Activated CD8-positive, alpha-beta T cell treated with anti-CD3 and anti-CD28 coated beads, Interleukin-2, amount 10 ng/mL, durations not matched to agents 7 days and 5 days (primary cell): ENCODE results near the gene TMEM131L. TPM values are rescaled to one million over a fixed set of nuclear protein-coding genes. Genes with fewer than 3 reads are reported as not detected.

Source experiments
- ATAC-seq: fragments of 150-1000 bp; cut with Tn5 transposase; one replicate; pipeline ENCODE4 v1.10.0; 2021; ENCODE audit warnings: moderate library complexity
- CTCF ChIA-PET: fragments of 350-600 bp; sonication (Branson Sonifier 250); formaldehyde crosslinking; loops from one replicate; lab custom pipeline; 2021; ENCODE audit warnings: antibody characterized with exemption; lab: Charles Lee
- POLR2A ChIA-PET: fragments of 350-600 bp; sonication (Branson Sonifier 250); formaldehyde crosslinking; loops from one replicate; lab custom pipeline; 2021; ENCODE audit warnings: antibody characterized with exemption; lab: Charles Lee
- DNase-seq: peaks from one replicate; pipeline ENCODE4 v3.0.0-alpha.2; 2020
- H3K27ac Mint-ChIP-seq: one replicate; pipeline ENCODE4 v1.8.0; 2021; ENCODE audit warnings: mild to moderate bottlenecking, mixed read lengths
- H3K27me3 Mint-ChIP-seq: one replicate; pipeline ENCODE4 v1.8.0; 2021; ENCODE audit warnings: low read depth, mixed read lengths
- H3K36me3 Mint-ChIP-seq: one replicate; pipeline ENCODE4 v1.8.0; 2021; ENCODE audit warnings: low read depth, mixed read lengths
- H3K4me1 Mint-ChIP-seq: one replicate; pipeline ENCODE4 v1.8.0; 2021; ENCODE audit warnings: low read depth, mixed read lengths
- H3K4me3 Mint-ChIP-seq: one replicate; pipeline ENCODE4 v1.8.0; 2021; ENCODE audit warnings: mild to moderate bottlenecking, mixed read lengths
- H3K9me3 Mint-ChIP-seq: one replicate; pipeline ENCODE4 v1.8.0; 2022; ENCODE audit warnings: mixed read lengths; ENCODE audit not compliant: insufficient read depth
- total RNA-seq, 2 experiments: library from RNA; stranded (reverse); gene quantifications; one replicate each; pipeline ENCODE4 v1.2.3, GENCODE V29; 2021

Gene TMEM131L
- total RNA-seq, 2 experiments from 2014 or later, result 54.9 to 58.4 TPM

DNA sequence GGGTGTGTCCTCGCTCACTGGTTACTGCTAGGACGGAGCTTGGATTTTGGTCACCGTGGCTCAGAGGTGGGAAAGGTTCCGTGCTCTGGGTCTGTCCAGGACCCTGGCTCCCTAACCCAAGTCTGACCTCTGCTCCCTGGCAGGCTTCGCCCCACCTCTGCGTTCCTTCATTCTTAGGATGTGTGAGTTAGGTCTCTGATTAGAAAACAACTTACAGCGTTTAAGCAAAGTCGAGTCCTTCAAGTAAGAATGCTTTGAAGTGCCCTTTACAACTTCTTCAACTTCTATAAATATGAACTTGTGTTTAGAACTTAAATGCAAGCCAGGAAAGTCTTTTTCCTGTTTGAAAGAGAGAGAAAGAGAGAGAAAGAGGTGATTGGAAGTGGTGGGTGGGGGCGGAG lies 218.8 kb downstream of the TMEM131L start:
- POLR2A ChIA-PET, result interaction anchor here (1.1 kb wide), 1 partner anchor 342 kb away, joined by 3 read pairs; no protein-coding TSS in a partner anchor
- Mint-ChIP-seq H3K27ac (no peak overlapping the region), H3K4me3 (peak overlapping the region; percentile 71), H3K4me1 (peaks cover 13% of the 10 kb centered on the region), H3K27me3 (peaks cover 34% of the 10 kb centered on the region), H3K9me3 (peaks cover 29% of the 10 kb centered on the region), H3K36me3 (peaks cover 19% of the 10 kb centered on the region)
- DNase-seq (no peak), ATAC-seq (peak; percentile 9)
- CTCF ChIA-PET, result interaction anchor here (1.5 kb wide), 1 partner anchor 101 kb away, joined by 3 read pairs; no protein-coding TSS in a partner anchor

Other genes starting within 250 kb of the TMEM131L start
- gene MND1, start 121.7 kb upstream of the TMEM131L start, total RNA-seq, result 10 to 100 TPM; 37.4 to 38.3 TPM
- 1 to 10 TPM; 1.4 to 1.6 TPM for gene TLR2, start 217.9 kb downstream of the TMEM131L start, total RNA-seq